Measurements from ENCODE around the gene ISG20.

Gene ISG20

GRCh38 chr15:88605189-88606069 lies 33.4 kb upstream of the ISG20 start:
- TF ChIP-seq TARDBP (IDR thresholded peaks at IDR 0.05) (peak; percentile 57; the same call in 1 of the 2 replicates), SUZ12 (IDR thresholded peaks at IDR 0.05) (no peak)
- DNase-seq (ENCODE audit: extremely low spot score), result peak; percentile 68
- ChIA-PET POLR2A (interaction anchor here (2.0 kb wide), 1 partner anchor 138 kb away, joined by 6 read pairs; the partner anchor contains the start of genes MRPL46 and MRPS11), CTCF (no interaction called here)

- TF ChIP-seq ELF4 (IDR thresholded peaks at IDR 0.05) (no peak), SUZ12 (IDR thresholded peaks at IDR 0.05) (no peak), ARNT (IDR thresholded peaks at IDR 0.05) (no peak)
- no peak for DNase-seq (ENCODE audit: extremely low spot score)
- POLR2A ChIA-PET, result interaction anchor here (2.0 kb wide), 1 partner anchor 139 kb away, joined by 6 read pairs; the partner anchor contains the start of genes MRPL46 and MRPS11
- CTCF ChIA-PET, result no interaction called here
Observed at GRCh38 chr15:88606070-88606794, 32.6 kb upstream of the ISG20 start.

GRCh38 chr15:88607951-88608350 lies 30.9 kb upstream of the ISG20 start:
- no peak for DNase-seq (ENCODE audit: extremely low spot score)
- TF ChIP-seq HDGF (IDR thresholded peaks at IDR 0.05; ENCODE audit: borderline replicate concordance) (no peak), TARDBP (IDR thresholded peaks at IDR 0.05) (no peak), SP1 (IDR thresholded peaks at IDR 0.05) (no peak), ARNT (IDR thresholded peaks at IDR 0.05) (no peak), ZNF384 (IDR thresholded peaks at IDR 0.05) (no peak), BHLHE40 (IDR thresholded peaks at IDR 0.05; ENCODE audit: borderline replicate concordance) (no peak), FOXA1 (IDR thresholded peaks at IDR 0.05) (no peak), ELF4 (IDR thresholded peaks at IDR 0.05) (no peak), PKNOX1 (IDR thresholded peaks at IDR 0.05) (no peak), LEF1 (IDR thresholded peaks at IDR 0.05; ENCODE audit: borderline replicate concordance) (no peak), L3MBTL2 (conservative IDR thresholded peaks at IDR 0.05) (no peak), FOXM1 (IDR thresholded peaks at IDR 0.05; ENCODE audit: borderline replicate concordance) (no peak), SUZ12 (IDR thresholded peaks at IDR 0.05) (no peak), NFRKB (IDR thresholded peaks at IDR 0.05) (no peak), CTBP1 (IDR thresholded peaks at IDR 0.05; ENCODE audit: borderline replicate concordance) (no peak), FOXK2 (IDR thresholded peaks at IDR 0.05) (no peak)
- CTCF ChIA-PET, result no interaction called here
- POLR2A ChIA-PET, result interaction anchor here (0.8 kb wide), 1 partner anchor 140 kb away, joined by 3 read pairs; the partner anchor contains the start of gene MRPS11

GRCh38 chr15:88608607-88609181 lies 30.1 kb upstream of the ISG20 start:
- TF ChIP-seq LEF1 (IDR thresholded peaks at IDR 0.05; ENCODE audit: borderline replicate concordance) (no peak), SP1 (IDR thresholded peaks at IDR 0.05) (no peak), NFRKB (IDR thresholded peaks at IDR 0.05) (no peak), FOXM1 (IDR thresholded peaks at IDR 0.05; ENCODE audit: borderline replicate concordance) (no peak), HDGF (IDR thresholded peaks at IDR 0.05; ENCODE audit: borderline replicate concordance) (no peak), TARDBP (IDR thresholded peaks at IDR 0.05) (no peak), BHLHE40 (IDR thresholded peaks at IDR 0.05; ENCODE audit: borderline replicate concordance) (no peak), L3MBTL2 (conservative IDR thresholded peaks at IDR 0.05) (no peak), FOXK2 (IDR thresholded peaks at IDR 0.05) (no peak), ARNT (IDR thresholded peaks at IDR 0.05) (no peak), PKNOX1 (IDR thresholded peaks at IDR 0.05) (no peak), ZNF384 (IDR thresholded peaks at IDR 0.05) (no peak), FOXA1 (IDR thresholded peaks at IDR 0.05) (no peak), CTBP1 (IDR thresholded peaks at IDR 0.05; ENCODE audit: borderline replicate concordance) (no peak), ELF4 (IDR thresholded peaks at IDR 0.05) (no peak)
- POLR2A ChIA-PET, result no interaction called here
- CTCF ChIA-PET, result interaction anchor here (2.0 kb wide), 1 partner anchor 132 kb away, joined by 7 read pairs; no protein-coding TSS in a partner anchor
- no peak for DNase-seq (ENCODE audit: extremely low spot score)

- no peak for TF ChIP-seq ELF4 (IDR thresholded peaks at IDR 0.05)
- CTCF ChIA-PET, result interaction anchor here (0.5 to 2.0 kb wide), 3 partner anchors 67 to 133 kb away, joined by 3 to 7 read pairs (median 4); no protein-coding TSS in a partner anchor
- POLR2A ChIA-PET, result interaction anchor here (0.6 to 0.7 kb wide), 2 partner anchors 13 to 142 kb away, joined by 3 to 6 read pairs; partner anchors contain the start of genes MRPL46 and MRPS11
- DNase-seq (ENCODE audit: extremely low spot score), result no peak
Observed at GRCh38 chr15:88609344-88610090, 29.3 kb upstream of the ISG20 start.

- POLR2A ChIA-PET, result no interaction called here
- CTCF ChIA-PET, result interaction anchor here (2.0 kb wide), 1 partner anchor 134 kb away, joined by 7 read pairs; no protein-coding TSS in a partner anchor
Observed at GRCh38 chr15:88610701-88611231, 28.1 kb upstream of the ISG20 start.

More at GRCh38 chr15:88610701-88611231, 28.1 kb upstream of the ISG20 start:
- no peak for TF ChIP-seq FOXM1 (IDR thresholded peaks at IDR 0.05; ENCODE audit: borderline replicate concordance)
- no peak for DNase-seq (ENCODE audit: extremely low spot score)
